HL-60 (cell line): ENCODE results near the gene MUL1.

ENCODE experiments used
- POLR2AphosphoS5 ChIP-seq: IDR thresholded peaks from 2 replicates; pipeline ENCODE4 v1.6.1; 2012; ENCODE audit warnings: low read depth
- TF ChIP-seq, protein P1 (sequence below): IDR thresholded peaks from one replicate; pipeline ENCODE4 v1.5.1; 2011; ENCODE audit warnings: low read length, control low read depth, inconsistent platforms; ENCODE audit not compliant: insufficient read depth

DNA sequence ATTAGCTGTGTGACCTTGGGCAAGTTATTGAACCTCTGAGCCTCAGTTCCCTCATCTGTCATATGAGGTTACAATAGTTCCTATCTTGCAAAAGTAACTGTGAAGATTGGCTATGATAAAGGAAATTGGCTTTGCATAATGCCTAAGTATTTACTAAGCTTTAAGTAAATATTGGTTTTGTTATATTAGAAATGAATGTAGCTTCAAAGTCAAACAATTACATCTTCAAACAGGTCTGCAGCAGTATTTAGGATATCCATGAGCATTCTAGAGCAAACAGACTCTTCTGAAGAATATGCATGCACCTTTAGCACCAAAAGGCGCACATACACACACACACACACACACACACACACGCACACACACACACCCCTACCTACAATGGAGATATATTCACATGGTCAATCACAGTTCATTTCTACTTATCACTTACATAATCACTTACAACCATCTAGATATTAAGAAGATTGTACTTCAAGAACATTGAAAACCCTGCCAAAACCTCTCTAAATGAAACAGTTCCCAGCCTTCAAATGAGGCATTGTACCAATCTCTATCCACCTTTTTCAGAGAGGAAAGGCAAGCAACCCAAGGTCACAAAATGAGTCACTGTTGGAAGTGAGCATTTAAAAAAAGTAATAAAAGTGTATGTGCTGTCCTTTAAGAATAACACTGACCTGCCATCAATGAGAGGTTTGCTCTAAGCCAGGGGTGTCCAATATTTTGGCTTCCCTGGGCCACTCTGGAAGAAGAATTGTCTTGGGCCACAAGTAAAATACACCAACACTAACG, 31.0 kb upstream of the MUL1 start:
- TF ChIP-seq, protein P1, sequence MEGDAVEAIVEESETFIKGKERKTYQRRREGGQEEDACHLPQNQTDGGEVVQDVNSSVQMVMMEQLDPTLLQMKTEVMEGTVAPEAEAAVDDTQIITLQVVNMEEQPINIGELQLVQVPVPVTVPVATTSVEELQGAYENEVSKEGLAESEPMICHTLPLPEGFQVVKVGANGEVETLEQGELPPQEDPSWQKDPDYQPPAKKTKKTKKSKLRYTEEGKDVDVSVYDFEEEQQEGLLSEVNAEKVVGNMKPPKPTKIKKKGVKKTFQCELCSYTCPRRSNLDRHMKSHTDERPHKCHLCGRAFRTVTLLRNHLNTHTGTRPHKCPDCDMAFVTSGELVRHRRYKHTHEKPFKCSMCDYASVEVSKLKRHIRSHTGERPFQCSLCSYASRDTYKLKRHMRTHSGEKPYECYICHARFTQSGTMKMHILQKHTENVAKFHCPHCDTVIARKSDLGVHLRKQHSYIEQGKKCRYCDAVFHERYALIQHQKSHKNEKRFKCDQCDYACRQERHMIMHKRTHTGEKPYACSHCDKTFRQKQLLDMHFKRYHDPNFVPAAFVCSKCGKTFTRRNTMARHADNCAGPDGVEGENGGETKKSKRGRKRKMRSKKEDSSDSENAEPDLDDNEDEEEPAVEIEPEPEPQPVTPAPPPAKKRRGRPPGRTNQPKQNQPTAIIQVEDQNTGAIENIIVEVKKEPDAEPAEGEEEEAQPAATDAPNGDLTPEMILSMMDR = no peak
- TF ChIP-seq POLR2AphosphoS5 = no peak
